Measurements from ENCODE around the gene PLCH1.

The PLCH1 gene

DNA sequence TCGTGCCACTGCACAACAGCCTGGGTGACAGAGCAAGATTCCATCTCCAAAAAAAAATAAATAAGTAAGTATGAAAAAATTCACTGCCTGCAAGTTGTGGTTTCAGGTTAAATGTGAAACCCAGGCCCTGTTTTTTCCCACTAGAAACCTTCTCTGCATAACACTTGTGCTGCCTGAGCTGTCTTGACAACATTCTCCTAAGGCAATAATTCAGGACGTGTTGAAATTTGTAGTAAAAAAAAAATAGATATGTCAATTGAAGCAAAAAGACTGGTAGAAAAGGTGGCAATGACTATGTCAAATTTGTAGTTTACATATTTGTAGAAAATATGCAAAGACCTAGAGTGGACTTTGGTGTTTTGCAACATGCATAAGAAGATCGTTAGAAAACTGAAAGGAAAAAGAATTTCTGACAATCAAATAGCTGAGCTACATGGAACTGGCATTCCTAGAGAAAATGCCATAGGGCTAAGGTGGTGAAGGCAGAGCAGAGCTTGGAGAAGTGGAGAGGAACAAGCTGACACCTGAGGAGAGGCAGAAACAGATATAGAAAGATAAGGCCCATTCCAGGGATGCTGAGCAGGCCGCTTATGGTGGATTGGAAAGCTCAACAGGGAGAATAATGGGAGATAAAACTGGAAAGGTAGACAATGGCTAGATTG is 150.2 kb downstream of the PLCH1 start:
- Histone ChIP-seq H3K9me2 (ENCODE audit: low read depth, low read length) (no peaks in the 10 kb centered on the region), H4K20me1 (ENCODE audit: insufficient read depth, low read length) (no peaks in the 10 kb centered on the region), H3K4me2 (ENCODE audit: low read length) (no peak overlapping the region), H3K27ac (ENCODE audit: low read depth, low read length, poor library complexity, severe bottlenecking) (no peak overlapping the region), H2AFZ (ENCODE audit: low read length) (no peak overlapping the region), H3K36me3 (ENCODE audit: insufficient read depth, low read length) (no peaks in the 10 kb centered on the region), H3F3A (ENCODE audit: insufficient read depth, low read length) (no peaks in the 10 kb centered on the region), H3K27me3 (ENCODE audit: insufficient read depth, low read length) (no peaks in the 10 kb centered on the region), H3K9ac (ENCODE audit: low read length) (no peak overlapping the region), H3K9me3 (ENCODE audit: low read length) (no peaks in the 10 kb centered on the region), H3K79me2 (ENCODE audit: insufficient read depth, low read length) (no peaks in the 10 kb centered on the region), H3K4me1 (ENCODE audit: insufficient read depth, low read length, severe bottlenecking) (no peaks in the 10 kb centered on the region), H3K4me3 (ENCODE audit: low read depth, low read length, poor library complexity, severe bottlenecking) (no peak overlapping the region)
- no peak for TF ChIP-seq EZH2 (IDR thresholded peaks at IDR 0.05; ENCODE audit: borderline replicate concordance, low read length)
- TF ChIP-seq, protein P1, sequence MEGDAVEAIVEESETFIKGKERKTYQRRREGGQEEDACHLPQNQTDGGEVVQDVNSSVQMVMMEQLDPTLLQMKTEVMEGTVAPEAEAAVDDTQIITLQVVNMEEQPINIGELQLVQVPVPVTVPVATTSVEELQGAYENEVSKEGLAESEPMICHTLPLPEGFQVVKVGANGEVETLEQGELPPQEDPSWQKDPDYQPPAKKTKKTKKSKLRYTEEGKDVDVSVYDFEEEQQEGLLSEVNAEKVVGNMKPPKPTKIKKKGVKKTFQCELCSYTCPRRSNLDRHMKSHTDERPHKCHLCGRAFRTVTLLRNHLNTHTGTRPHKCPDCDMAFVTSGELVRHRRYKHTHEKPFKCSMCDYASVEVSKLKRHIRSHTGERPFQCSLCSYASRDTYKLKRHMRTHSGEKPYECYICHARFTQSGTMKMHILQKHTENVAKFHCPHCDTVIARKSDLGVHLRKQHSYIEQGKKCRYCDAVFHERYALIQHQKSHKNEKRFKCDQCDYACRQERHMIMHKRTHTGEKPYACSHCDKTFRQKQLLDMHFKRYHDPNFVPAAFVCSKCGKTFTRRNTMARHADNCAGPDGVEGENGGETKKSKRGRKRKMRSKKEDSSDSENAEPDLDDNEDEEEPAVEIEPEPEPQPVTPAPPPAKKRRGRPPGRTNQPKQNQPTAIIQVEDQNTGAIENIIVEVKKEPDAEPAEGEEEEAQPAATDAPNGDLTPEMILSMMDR (IDR thresholded peaks at IDR 0.05; ENCODE audit: low read length) = no peak

GRCh38 chr3:155587581-155587980 is 157.3 kb downstream of the PLCH1 start:
- H3K27me3 ChIP-seq (ENCODE audit: insufficient read depth, low read length) = no peaks in the 10 kb centered on the region

GRCh38 chr3:155585384-155585783 is 159.5 kb downstream of the PLCH1 start:
- H4K20me1 ChIP-seq (ENCODE audit: insufficient read depth, low read length) = no peaks in the 10 kb centered on the region
- no peak overlapping the region for H3K4me2 ChIP-seq (ENCODE audit: low read length)
- no peak overlapping the region for H3K4me3 ChIP-seq (ENCODE audit: low read depth, low read length, poor library complexity, severe bottlenecking)
- TF ChIP-seq, protein P1 (IDR thresholded peaks at IDR 0.05; ENCODE audit: low read length) = no peak
- no peak for TF ChIP-seq EZH2 (IDR thresholded peaks at IDR 0.05; ENCODE audit: borderline replicate concordance, low read length)
- no peaks in the 10 kb centered on the region for H3K9me2 ChIP-seq (ENCODE audit: low read depth, low read length)
- no peak overlapping the region for H2AFZ ChIP-seq (ENCODE audit: low read length)
- no peaks in the 10 kb centered on the region for H3K9me3 ChIP-seq (ENCODE audit: low read length)
- no peaks in the 10 kb centered on the region for H3K36me3 ChIP-seq (ENCODE audit: insufficient read depth, low read length)
- H3K27me3 ChIP-seq (ENCODE audit: insufficient read depth, low read length) = no peaks in the 10 kb centered on the region
- H3K27ac ChIP-seq (ENCODE audit: low read depth, low read length, poor library complexity, severe bottlenecking) = no peak overlapping the region
- no peaks in the 10 kb centered on the region for H3F3A ChIP-seq (ENCODE audit: insufficient read depth, low read length)
- peaks cover 15% of the 10 kb centered on the region for H3K4me1 ChIP-seq (ENCODE audit: insufficient read depth, low read length, severe bottlenecking)
- H3K79me2 ChIP-seq (ENCODE audit: insufficient read depth, low read length) = no peaks in the 10 kb centered on the region
- no peak overlapping the region for H3K9ac ChIP-seq (ENCODE audit: low read length)

More at GRCh38 chr3:155587581-155587980, 157.3 kb downstream of the PLCH1 start:
- no peaks in the 10 kb centered on the region for H3F3A ChIP-seq (ENCODE audit: insufficient read depth, low read length)
- H2AFZ ChIP-seq (ENCODE audit: low read length) = no peak overlapping the region
- H3K79me2 ChIP-seq (ENCODE audit: insufficient read depth, low read length) = no peaks in the 10 kb centered on the region
- H3K4me2 ChIP-seq (ENCODE audit: low read length) = no peak overlapping the region
- H3K27ac ChIP-seq (ENCODE audit: low read depth, low read length, poor library complexity, severe bottlenecking) = no peak overlapping the region
- no peaks in the 10 kb centered on the region for H3K9me3 ChIP-seq (ENCODE audit: low read length)
- no peak overlapping the region for H3K4me3 ChIP-seq (ENCODE audit: low read depth, low read length, poor library complexity, severe bottlenecking)
- no peaks in the 10 kb centered on the region for H4K20me1 ChIP-seq (ENCODE audit: insufficient read depth, low read length)
- TF ChIP-seq, protein P1 (IDR thresholded peaks at IDR 0.05; ENCODE audit: low read length) = no peak
- TF ChIP-seq EZH2 (IDR thresholded peaks at IDR 0.05; ENCODE audit: borderline replicate concordance, low read length) = no peak
- H3K9me2 ChIP-seq (ENCODE audit: low read depth, low read length) = no peaks in the 10 kb centered on the region
- H3K4me1 ChIP-seq (ENCODE audit: insufficient read depth, low read length, severe bottlenecking) = peaks cover 9% of the 10 kb centered on the region
- H3K36me3 ChIP-seq (ENCODE audit: insufficient read depth, low read length) = no peaks in the 10 kb centered on the region
- no peak overlapping the region for H3K9ac ChIP-seq (ENCODE audit: low read length)
